Neural progenitor cell (in vitro differentiated cells): ENCODE measurements around the gene PKP3.
"Not testable (repeated sequence)": the region's sequence is repeated elsewhere in the genome, so short reads cannot be mapped to it uniquely, and the experiment has no call there.

Experiments used
- CTCF ChIP-seq: fragments of 200-600 bp; sonication (generic); IDR thresholded peaks from 2 replicates; pipeline ENCODE4 v1.5.1; 2017; ENCODE audit warnings: antibody characterized with exemption, mild to moderate bottlenecking
- EZH2 ChIP-seq: fragments of 200-600 bp; sonication (generic); IDR thresholded peaks from 2 replicates; pipeline ENCODE4 v1.6.1; 2017; ENCODE audit warnings: antibody characterized with exemption, mild to moderate bottlenecking, moderate library complexity

GRCh38 chr11:411520-411919 lies 17.5 kb downstream of the PKP3 start:
- TF ChIP-seq CTCF, EZH2: not testable (repeated sequence)
